Iris pigment epithelial cell (primary cell): ENCODE measurements around the gene MYRIP.

Experiments used
- DNase-seq: peaks from one replicate; pipeline ENCODE4 v3.0.0-alpha.2; 2011; ENCODE audit warnings: low read depth

Gene MYRIP

GRCh38 chr3:40292637-40293349 is 483.4 kb downstream of the MYRIP start:
- DNase-seq, result no peak

- DNase-seq, result no peak
Measured at GRCh38 chr3:40294434-40294833, 485.0 kb downstream of the MYRIP start.

GRCh38 chr3:40298075-40298474 is 488.7 kb downstream of the MYRIP start:
- no peak for DNase-seq

- no peak for DNase-seq
Measured at GRCh38 chr3:40299130-40299720, 489.8 kb downstream of the MYRIP start.

DNA sequence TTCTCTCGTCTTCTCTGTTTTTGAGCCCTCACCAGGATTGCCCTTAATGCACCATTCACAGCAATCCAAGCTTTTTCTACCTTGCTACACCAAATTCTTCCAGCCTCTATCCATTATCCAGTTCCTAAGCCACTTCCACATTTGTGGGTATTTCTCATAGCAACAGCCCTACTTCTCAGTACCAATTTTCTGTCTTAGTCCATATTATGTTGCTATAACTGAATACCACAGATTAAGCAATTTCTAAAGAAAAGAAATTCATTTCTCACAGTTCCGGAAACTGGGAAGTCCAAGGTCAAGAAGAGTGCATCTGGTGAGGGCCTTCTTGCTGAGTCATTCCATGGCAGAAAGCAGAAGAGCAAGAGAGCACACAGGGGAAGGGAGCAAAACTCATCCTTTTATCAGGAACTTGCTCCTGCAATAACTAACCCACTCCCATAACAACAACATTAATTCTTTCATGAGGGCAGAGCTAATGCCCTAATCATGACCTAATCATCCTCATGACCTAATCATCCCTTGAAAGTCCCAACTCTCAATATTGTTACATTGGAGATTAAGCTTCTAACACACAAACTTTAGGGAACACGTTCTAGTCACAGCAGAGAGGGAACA is 490.4 kb downstream of the MYRIP start:
- DNase-seq, result peak; percentile 94

DNA sequence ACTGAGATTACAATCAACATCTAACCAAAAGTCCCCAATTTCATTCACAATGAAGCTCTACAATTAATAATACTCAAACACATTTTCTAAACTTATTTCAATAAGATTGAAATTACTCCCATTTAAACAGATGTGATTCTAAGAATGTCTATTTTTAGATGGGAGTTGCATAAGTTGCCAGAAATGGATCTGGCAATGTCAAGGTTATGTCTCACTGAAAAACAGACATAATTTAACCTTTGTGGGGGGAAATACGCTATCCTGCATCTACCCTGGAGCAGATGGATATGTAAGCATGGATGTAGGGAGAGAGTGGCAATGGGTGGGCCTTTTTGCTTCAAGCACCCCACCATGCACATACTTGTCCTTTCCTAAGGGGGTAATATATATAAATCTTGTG is 493.4 kb downstream of the MYRIP start:
- DNase-seq, result no peak

GRCh38 chr3:40304352-40304751 is 494.9 kb downstream of the MYRIP start:
- no peak for DNase-seq

DNA sequence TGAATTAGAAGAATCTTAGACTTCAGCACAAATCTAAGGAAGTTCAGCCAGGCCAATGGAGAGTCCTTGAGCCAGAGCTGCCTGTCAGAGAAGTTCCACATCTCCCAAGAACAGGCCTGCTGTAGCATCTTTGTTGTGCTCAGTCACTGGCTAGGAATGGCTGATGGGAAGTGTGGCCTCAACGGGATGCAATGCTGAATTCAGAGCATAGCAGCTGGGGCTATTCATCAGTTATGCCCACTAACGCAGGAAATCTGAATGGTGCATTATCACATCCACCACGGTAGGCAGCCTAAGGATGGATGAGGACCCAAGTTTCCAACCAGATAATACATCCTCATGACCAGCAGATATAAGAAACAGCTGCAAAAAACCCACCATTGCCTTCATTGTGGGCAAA is 496.9 kb downstream of the MYRIP start:
- no peak for DNase-seq

- no peak for DNase-seq
Measured at GRCh38 chr3:40307176-40307575, 497.8 kb downstream of the MYRIP start.

DNA sequence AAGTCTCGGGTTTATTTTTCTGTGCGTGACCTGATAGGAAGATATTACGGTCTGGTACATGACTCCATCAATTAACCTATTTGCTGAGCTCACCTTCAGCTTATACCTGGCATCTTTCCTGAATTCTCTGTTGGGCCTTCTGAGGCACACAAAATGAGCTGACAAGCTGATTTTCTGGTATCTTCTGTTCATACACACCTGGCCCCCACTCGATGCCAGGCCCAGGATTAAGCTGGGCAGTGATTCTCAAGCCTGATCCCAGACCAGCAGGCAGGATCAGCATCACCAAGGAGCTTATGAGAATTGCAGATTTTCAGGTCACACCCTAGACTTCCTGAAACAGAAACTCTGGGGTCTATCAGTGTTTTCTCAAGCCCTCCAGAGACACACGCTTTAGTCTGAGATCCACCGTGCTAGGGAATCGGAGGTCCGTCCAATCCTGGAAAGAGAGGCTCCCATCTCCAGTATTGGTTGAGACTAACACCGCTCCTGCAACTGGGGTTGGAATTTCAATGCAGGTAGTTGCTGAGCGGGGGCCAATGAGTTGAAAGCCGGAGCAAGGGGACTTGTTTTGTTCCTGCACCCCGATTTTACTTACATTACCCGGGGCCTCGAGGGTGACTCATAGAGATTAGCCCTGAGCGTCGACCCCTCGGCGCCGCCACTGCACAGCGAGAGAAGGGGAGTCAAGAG is 499.5 kb downstream of the MYRIP start:
- no peak for DNase-seq

DNA sequence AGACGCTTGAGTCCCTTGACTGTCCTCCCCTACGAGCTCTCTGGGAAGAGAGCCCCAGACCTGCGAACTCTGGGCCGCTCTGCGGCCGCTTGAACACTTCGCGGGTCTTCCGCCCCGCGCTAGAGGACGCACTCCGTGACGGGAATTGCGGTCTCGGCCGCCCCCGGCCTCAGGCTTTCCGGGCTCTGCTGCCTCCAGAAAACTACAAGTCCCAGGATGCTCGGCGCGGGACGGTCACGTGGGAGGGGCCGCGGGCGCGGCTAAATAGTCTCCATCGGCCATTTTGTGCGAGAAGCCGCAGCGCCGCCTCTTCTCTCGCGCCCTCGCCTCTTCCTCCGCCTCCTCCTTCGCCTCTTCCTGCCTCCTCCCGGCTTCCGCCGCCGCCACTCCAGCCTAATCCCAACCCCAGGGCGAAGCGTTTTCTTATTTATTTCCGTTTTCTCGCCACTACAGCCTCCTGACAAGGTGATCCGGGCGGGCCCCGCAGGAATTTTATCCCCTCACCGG is 500.1 kb downstream of the MYRIP start, which contains the start of gene EIF1B:
TSS of gene EIF1B (plus strand) at position 290 of the 507 bp plus-strand sequence. CDS start 235 bp downstream, outside the sequence.
- DNase-seq, result peak; percentile 97
